T1000 (cell line): ENCODE measurements around the gene SLC26A6.

Source experiments
- DNase-seq: peaks from one replicate; lab custom pipeline; 2025; ENCODE audit warnings: mixed read lengths; lab: John Stamatoyannopoulos, UW

Gene SLC26A6

GRCh38 chr3:48635222-48636021, at the start of gene SLC26A6:
Gene SLC26A6 (minus strand): TSS chr3:48635461. CDS start chr3:48635393, 68 bp downstream.
- peak; percentile 95 for DNase-seq

- no peak for DNase-seq
Measured at GRCh38 chr3:48684480-48685143, 49.4 kb upstream of the SLC26A6 start.

- DNase-seq = no peak
Measured at GRCh38 chr3:48684054-48684349, 48.7 kb upstream of the SLC26A6 start.

- DNase-seq = no peak
Measured at GRCh38 chr3:48682786-48683185, 47.5 kb upstream of the SLC26A6 start.

- no peak for DNase-seq
Measured at GRCh38 chr3:48681974-48682610, 46.8 kb upstream of the SLC26A6 start.

- DNase-seq = no peak
Measured at GRCh38 chr3:48681541-48681880, 46.2 kb upstream of the SLC26A6 start.

- no peak for DNase-seq
Measured at GRCh38 chr3:48680811-48681540, 45.7 kb upstream of the SLC26A6 start.

GRCh38 chr3:48679411-48680391, 44.4 kb upstream of the SLC26A6 start:
- no peak for DNase-seq

GRCh38 chr3:48678566-48679380, 43.5 kb upstream of the SLC26A6 start:
- DNase-seq = no peak

GRCh38 chr3:48678056-48678455, 42.8 kb upstream of the SLC26A6 start:
- no peak for DNase-seq

GRCh38 chr3:48674505-48674904, 39.2 kb upstream of the SLC26A6 start:
- DNase-seq = no peak

- no peak for DNase-seq
Measured at GRCh38 chr3:48672522-48672921, 37.3 kb upstream of the SLC26A6 start.

GRCh38 chr3:48664929-48665328, 29.7 kb upstream of the SLC26A6 start:
- DNase-seq = no peak

GRCh38 chr3:48664313-48664644, 29.0 kb upstream of the SLC26A6 start:
- DNase-seq = no peak

- DNase-seq = peak; percentile 96
Measured at GRCh38 chr3:48663489-48664312, 28.4 kb upstream of the SLC26A6 start.

GRCh38 chr3:48662753-48663488, 27.7 kb upstream of the SLC26A6 start, which contains the start of gene CELSR3:
Gene CELSR3 (minus strand): TSS chr3:48662886. CDS start chr3:48662634, 252 bp downstream.
- peak; percentile 12 for DNase-seq

- DNase-seq = no peak
Measured at GRCh38 chr3:48662145-48662752, 27.0 kb upstream of the SLC26A6 start.

GRCh38 chr3:48661501-48662144, 26.4 kb upstream of the SLC26A6 start:
- peak; percentile 62 for DNase-seq
